Gastrocnemius medialis (tissue), 4 donors: ENCODE data around the gene GPC6. TPM values are rescaled to one million over a fixed set of nuclear protein-coding genes. Genes with fewer than 3 reads are reported as not detected.

Experiments used
- ATAC-seq, 2 donors: fragments of 150-250 bp; one replicate each; pipeline ENCODE4 v1.9.1; 2016
- DNase-seq, 2 donors: peaks; one replicate each; pipeline ENCODE4 v3.0.0-alpha.2; 2019
- H3K27ac ChIP-seq, 4 donors: fragments of 200-600 bp; sonication (generic); 1 replicate in 1 of 4; 2 replicates in 3 of 4; pipeline ENCODE4 v1.5.1; 2016 to 2018; ENCODE audit warnings: mild to moderate bottlenecking in 2 of 4, moderate library complexity in 1 of 4
- H3K27me3 ChIP-seq, 3 donors: fragments of 200-600 bp; sonication (generic) in 2 of 3; 1 replicate in 1 of 3; 2 replicates in 2 of 3; pipeline versions ENCODE4 v1.5.1 to v1.6.0; 2016 to 2019; ENCODE audit warnings: mild to moderate bottlenecking in 1 of 3, moderate library complexity in 1 of 3
- H3K36me3 ChIP-seq, 2 donors: fragments of 200-600 bp; sonication (generic) in 1 of 2; one replicate each; pipeline ENCODE4 v1.5.1; 2017 to 2018
- H3K4me1 ChIP-seq, 2 donors: fragments of 200-600 bp; sonication (generic) in 1 of 2; one replicate each; pipeline ENCODE4 v1.5.1; 2016 to 2017; ENCODE audit warnings: mild to moderate bottlenecking in 2 of 2
- H3K4me3 ChIP-seq, 4 donors: fragments of 200-600 bp; sonication (generic) in 3 of 4; 1 replicate in 1 of 4; 2 replicates in 3 of 4; pipeline ENCODE4 v1.5.1; 2016 to 2019; ENCODE audit warnings: mild to moderate bottlenecking in 2 of 4
- H3K9me3 ChIP-seq, 3 donors: fragments of 200-600 bp; sonication (generic) in 2 of 3; 1 replicate in 1 of 3; 2 replicates in 2 of 3; pipeline ENCODE4 v1.5.1; 2016 to 2019
- POLR2A ChIP-seq, 2 donors: fragments of 450-650 bp; IDR thresholded peaks; one replicate each; pipeline ENCODE4 v1.6.1; 2017; ENCODE audit warnings: antibody characterized with exemption in 2 of 2, mild to moderate bottlenecking in 2 of 2, moderate library complexity in 2 of 2
- in situ Hi-C, 4 donors: fragments of 200-750 bp; cut with MboI; loops; one replicate each; pipeline versions ENCODE4 v1.15.0 to v1.8.0; 2017; ENCODE audit warnings: low sequenced_read_pairs in 4 of 4
- intact Hi-C: fragments of 100-400 bp; cut with DNase I; formaldehyde crosslinking; loops from one replicate; pipeline ENCODE4 v1.15.1; 2023; ENCODE audit warnings: low total_unique reads
- total RNA-seq, 4 donors: library from RNA; depleted of rRNA; stranded (reverse); fragments of >200 nt; gene quantifications; one replicate each; pipeline versions ENCODE4 v1.1.0 to v1.2.3, GENCODE V29; 2016
- TF ChIP-seq, protein P1 (sequence below), 5 experiments: fragments of 450-650 bp in 3 of 5; fragments of 200-600 bp in 2 of 5; sonication (generic) in 2 of 5; IDR thresholded peaks in 4 of 5; conservative IDR thresholded peaks in 1 of 5; 1 replicate in 4 of 5; 2 replicates in 1 of 5; pipeline ENCODE4 v1.5.1; 2016 to 2019; ENCODE audit warnings: antibody characterized with exemption in 5 of 5, mild to moderate bottlenecking in 3 of 5, moderate library complexity in 3 of 5

The GPC6 gene
- total RNA-seq, 4 donors from 2014 or later = 0.47 to 0.88 (median 0.59) TPM

DNA sequence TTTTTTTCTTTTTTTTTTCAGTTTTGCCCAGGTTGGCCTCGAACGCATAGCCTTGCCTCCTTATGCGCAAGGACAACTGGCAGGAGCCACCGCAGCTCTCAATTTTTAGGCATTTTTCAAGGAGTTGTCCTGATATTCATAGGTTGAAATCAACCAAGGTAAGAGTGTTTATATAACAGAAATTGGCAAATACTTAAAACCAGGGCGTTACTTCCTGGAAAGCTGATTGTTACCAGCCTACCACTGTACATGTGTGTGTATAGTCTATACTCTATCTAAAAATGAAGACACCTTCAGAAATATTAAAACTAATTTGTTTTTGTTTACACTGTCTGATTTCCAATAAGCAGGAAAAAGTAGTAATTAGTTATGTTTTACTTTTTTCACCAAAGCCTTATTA is 39.2 kb downstream of the GPC6 start:
- no peak for TF ChIP-seq POLR2A (IDR thresholded peaks at IDR 0.05)
- TF ChIP-seq, protein P1, sequence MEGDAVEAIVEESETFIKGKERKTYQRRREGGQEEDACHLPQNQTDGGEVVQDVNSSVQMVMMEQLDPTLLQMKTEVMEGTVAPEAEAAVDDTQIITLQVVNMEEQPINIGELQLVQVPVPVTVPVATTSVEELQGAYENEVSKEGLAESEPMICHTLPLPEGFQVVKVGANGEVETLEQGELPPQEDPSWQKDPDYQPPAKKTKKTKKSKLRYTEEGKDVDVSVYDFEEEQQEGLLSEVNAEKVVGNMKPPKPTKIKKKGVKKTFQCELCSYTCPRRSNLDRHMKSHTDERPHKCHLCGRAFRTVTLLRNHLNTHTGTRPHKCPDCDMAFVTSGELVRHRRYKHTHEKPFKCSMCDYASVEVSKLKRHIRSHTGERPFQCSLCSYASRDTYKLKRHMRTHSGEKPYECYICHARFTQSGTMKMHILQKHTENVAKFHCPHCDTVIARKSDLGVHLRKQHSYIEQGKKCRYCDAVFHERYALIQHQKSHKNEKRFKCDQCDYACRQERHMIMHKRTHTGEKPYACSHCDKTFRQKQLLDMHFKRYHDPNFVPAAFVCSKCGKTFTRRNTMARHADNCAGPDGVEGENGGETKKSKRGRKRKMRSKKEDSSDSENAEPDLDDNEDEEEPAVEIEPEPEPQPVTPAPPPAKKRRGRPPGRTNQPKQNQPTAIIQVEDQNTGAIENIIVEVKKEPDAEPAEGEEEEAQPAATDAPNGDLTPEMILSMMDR (IDR thresholded peaks at IDR 0.05 in 4 of 5, conservative IDR thresholded peaks at IDR 0.05 in 1 of 5) = no peak
- Histone ChIP-seq H3K27me3 (no peaks in the 10 kb centered on the region), H3K36me3 (no peaks in the 10 kb centered on the region), H3K27ac (no peak overlapping the region), H3K4me3 (no peak overlapping the region), H3K9me3 (no peaks in the 10 kb centered on the region), H3K4me1 (no peaks in the 10 kb centered on the region)
- intact Hi-C loops = no loop called here
- in situ Hi-C loops = no loop called here
- ATAC-seq (no peak), DNase-seq (no peak)

DNA sequence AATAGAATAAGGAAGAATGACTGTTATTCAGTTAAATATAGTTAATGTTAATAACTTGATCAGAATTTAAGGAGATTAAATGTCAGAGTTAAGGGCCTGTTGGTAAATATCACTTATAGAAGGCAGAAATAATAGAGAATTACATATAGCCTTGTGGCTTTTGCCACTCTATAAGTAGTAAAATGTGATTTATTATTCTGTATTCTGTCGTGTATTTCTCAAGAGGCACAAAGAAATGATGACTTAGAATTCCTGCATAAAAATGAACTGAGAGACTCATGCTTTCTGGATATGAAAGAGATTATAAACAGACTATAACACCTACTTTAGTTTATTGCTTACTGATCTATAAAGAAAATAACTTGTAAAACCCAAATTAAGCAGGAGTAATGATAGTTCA is 40.1 kb downstream of the GPC6 start:
- ATAC-seq (no peak), DNase-seq (no peak)
- no peaks in the 10 kb centered on the region for H3K4me1 ChIP-seq
- H3K27ac ChIP-seq = no peak overlapping the region
- no peak for TF ChIP-seq POLR2A (IDR thresholded peaks at IDR 0.05)
- TF ChIP-seq, protein P1 (IDR thresholded peaks at IDR 0.05 in 4 of 5, conservative IDR thresholded peaks at IDR 0.05 in 1 of 5) = no peak
- intact Hi-C loops (no loop called here), in situ Hi-C loops (no loop called here)
- no peaks in the 10 kb centered on the region for H3K27me3 ChIP-seq
- H3K36me3 ChIP-seq = no peaks in the 10 kb centered on the region
- no peaks in the 10 kb centered on the region for H3K9me3 ChIP-seq
- H3K4me3 ChIP-seq = no peak overlapping the region

- ATAC-seq (no peak), DNase-seq (no peak)
- no peaks in the 10 kb centered on the region for H3K27me3 ChIP-seq
- H3K4me1 ChIP-seq = no peaks in the 10 kb centered on the region
- TF ChIP-seq, protein P1 (IDR thresholded peaks at IDR 0.05 in 4 of 5, conservative IDR thresholded peaks at IDR 0.05 in 1 of 5) = no peak
- TF ChIP-seq POLR2A (IDR thresholded peaks at IDR 0.05) = no peak
- in situ Hi-C loops = no loop called here
- H3K27ac ChIP-seq = no peak overlapping the region
- no peaks in the 10 kb centered on the region for H3K9me3 ChIP-seq
- intact Hi-C loops = no loop called here
- H3K36me3 ChIP-seq = no peaks in the 10 kb centered on the region
- H3K4me3 ChIP-seq = no peak overlapping the region
These were observed 41.9 kb downstream of the GPC6 start for GRCh38 chr13:93268327-93269028.

- in situ Hi-C loops (no loop called here), intact Hi-C loops (no loop called here)
- Histone ChIP-seq H3K27me3 (no peaks in the 10 kb centered on the region), H3K27ac (no peak overlapping the region), H3K4me3 (no peak overlapping the region), H3K4me1 (no peaks in the 10 kb centered on the region), H3K36me3 (no peaks in the 10 kb centered on the region), H3K9me3 (no peaks in the 10 kb centered on the region)
- DNase-seq (no peak), ATAC-seq (no peak)
- TF ChIP-seq, protein P1 (IDR thresholded peaks at IDR 0.05 in 4 of 5, conservative IDR thresholded peaks at IDR 0.05 in 1 of 5) = no peak
- TF ChIP-seq POLR2A (IDR thresholded peaks at IDR 0.05) = no peak
These were observed 44.4 kb downstream of the GPC6 start for GRCh38 chr13:93270769-93271742.
